ENCODE data around the gene DOCK2.
"Not testable (repeated sequence)": the region's sequence is repeated elsewhere in the genome, so short reads cannot be mapped to it uniquely, and the experiment has no call there.

DOCK2 gene

GRCh38 chr5:169826618-169827017 is 189.5 kb downstream of the DOCK2 start:
- ATAC-seq (no peak), DNase-seq (no peak)
- H3K27me3 Mint-ChIP-seq = no peaks in the 10 kb centered on the region
- peaks cover 38% of the 10 kb centered on the region for H3K36me3 Mint-ChIP-seq (ENCODE audit: low read depth)
- H3K4me3 Mint-ChIP-seq = no peak overlapping the region
- no peaks in the 10 kb centered on the region for H3K9me3 Mint-ChIP-seq
- peaks cover 19% of the 10 kb centered on the region for H3K4me1 Mint-ChIP-seq
- no peak overlapping the region for H3K27ac Mint-ChIP-seq

DNA sequence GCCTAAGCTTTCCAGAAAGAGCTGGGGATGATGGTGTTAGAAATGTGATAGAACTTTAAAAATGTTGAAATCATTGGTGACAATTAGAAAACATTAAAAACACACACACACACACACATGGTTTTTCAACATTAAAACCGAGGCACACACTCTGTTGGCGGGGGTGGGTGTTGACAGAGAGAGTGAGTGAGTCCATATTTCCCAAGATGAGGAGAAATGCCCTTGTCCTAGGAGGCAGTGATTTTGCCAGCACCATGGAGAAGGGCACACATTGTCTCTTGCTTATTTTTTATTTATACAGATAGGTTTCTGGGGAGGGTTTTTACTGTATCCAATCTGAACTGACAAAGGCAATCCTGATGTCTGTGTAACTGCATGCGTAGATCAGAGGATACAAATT is 190.7 kb downstream of the DOCK2 start:
- peaks cover 23% of the 10 kb centered on the region for H3K4me1 Mint-ChIP-seq
- no peak overlapping the region for H3K4me3 Mint-ChIP-seq
- H3K27me3 Mint-ChIP-seq = no peaks in the 10 kb centered on the region
- DNase-seq = no peak
- H3K27ac Mint-ChIP-seq = no peak overlapping the region
- peaks cover 36% of the 10 kb centered on the region for H3K36me3 Mint-ChIP-seq (ENCODE audit: low read depth)
- no peak for ATAC-seq
- no peaks in the 10 kb centered on the region for H3K9me3 Mint-ChIP-seq

GRCh38 chr5:169828385-169828784 is 191.3 kb downstream of the DOCK2 start:
- Mint-ChIP-seq H3K4me3 (no peak overlapping the region), H3K36me3 (ENCODE audit: low read depth) (peaks cover 34% of the 10 kb centered on the region), H3K9me3 (no peaks in the 10 kb centered on the region), H3K27me3 (no peaks in the 10 kb centered on the region), H3K4me1 (peaks cover 29% of the 10 kb centered on the region), H3K27ac (peak overlapping the region; percentile 28)
- ATAC-seq = peak; percentile 75
- DNase-seq = no peak

DNA sequence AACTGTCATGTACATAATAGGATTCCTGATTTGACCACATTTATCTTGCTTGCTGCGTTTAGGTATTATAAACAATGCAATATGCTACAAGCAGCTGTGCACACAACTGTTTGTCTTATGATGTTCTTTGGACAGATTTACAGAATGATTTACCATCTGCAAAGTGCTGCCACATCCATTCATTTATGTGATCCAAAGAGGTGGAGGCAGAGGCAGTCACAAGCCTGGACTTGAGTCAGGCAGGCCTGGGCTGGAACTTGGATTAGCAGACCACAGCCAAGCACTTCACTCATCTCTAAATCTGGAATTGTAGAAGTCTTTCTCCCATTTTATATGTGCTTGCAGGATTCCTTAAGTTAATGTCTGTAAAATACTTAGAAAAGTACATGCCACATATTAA is 194.3 kb downstream of the DOCK2 start:
- Mint-ChIP-seq H3K9me3 (peaks cover 4% of the 10 kb centered on the region), H3K27ac (no peak overlapping the region), H3K27me3 (no peaks in the 10 kb centered on the region), H3K4me1 (peaks cover 40% of the 10 kb centered on the region), H3K4me3 (no peak overlapping the region), H3K36me3 (ENCODE audit: low read depth) (peaks cover 30% of the 10 kb centered on the region)
- ATAC-seq (no peak), DNase-seq (no peak)

- Mint-ChIP-seq H3K4me3 (no peak overlapping the region), H3K9me3 (peaks cover 4% of the 10 kb centered on the region), H3K27ac (no peak overlapping the region), H3K4me1 (peaks cover 38% of the 10 kb centered on the region), H3K36me3 (ENCODE audit: low read depth) (peaks cover 29% of the 10 kb centered on the region), H3K27me3 (no peaks in the 10 kb centered on the region)
- ATAC-seq = no peak
- no peak for DNase-seq
Observed at GRCh38 chr5:169832304-169832703, 195.2 kb downstream of the DOCK2 start.

- DNase-seq (no peak), ATAC-seq (no peak)
- H3K4me3 Mint-ChIP-seq = no peak overlapping the region
- H3K27ac Mint-ChIP-seq = no peak overlapping the region
- H3K4me1 Mint-ChIP-seq = peaks cover 33% of the 10 kb centered on the region
- H3K36me3 Mint-ChIP-seq (ENCODE audit: low read depth) = peaks cover 31% of the 10 kb centered on the region
- no peaks in the 10 kb centered on the region for H3K27me3 Mint-ChIP-seq
- peaks cover 4% of the 10 kb centered on the region for H3K9me3 Mint-ChIP-seq
Observed at GRCh38 chr5:169832845-169833244, 195.8 kb downstream of the DOCK2 start.

GRCh38 chr5:169833681-169834292 is 196.7 kb downstream of the DOCK2 start:
- peaks cover 28% of the 10 kb centered on the region for H3K4me1 Mint-ChIP-seq

DNA sequence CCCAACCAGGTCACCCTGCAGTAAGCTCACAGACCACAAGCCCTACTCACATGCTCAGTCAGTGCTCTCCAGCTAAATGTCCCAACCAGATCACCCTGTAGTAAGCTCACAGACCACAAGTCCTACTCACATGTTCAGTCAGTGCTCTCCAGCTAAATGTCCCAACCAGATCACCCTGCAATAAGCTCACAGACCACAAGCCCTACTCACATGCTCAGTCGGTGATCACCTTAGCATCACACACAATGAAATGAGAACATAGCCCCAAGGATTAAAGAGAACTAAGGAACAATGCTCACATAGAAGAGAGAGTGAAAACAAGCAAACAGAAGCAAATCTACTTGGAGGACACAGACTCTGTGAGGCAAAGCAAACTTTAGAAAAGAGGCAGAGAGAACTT is 197.5 kb downstream of the DOCK2 start:
- not testable (repeated sequence) for H3K4me3 Mint-ChIP-seq, H3K9me3 Mint-ChIP-seq, DNase-seq, H3K27me3 Mint-ChIP-seq
- Mint-ChIP-seq H3K27ac (peak overlapping the region; percentile 36), H3K36me3 (ENCODE audit: low read depth) (peaks cover 29% of the 10 kb centered on the region), H3K4me1 (peaks cover 25% of the 10 kb centered on the region)
- peak; percentile 66 for ATAC-seq

More at GRCh38 chr5:169833681-169834292, 196.7 kb downstream of the DOCK2 start:
- ATAC-seq, H3K27me3 Mint-ChIP-seq, H3K4me3 Mint-ChIP-seq, H3K9me3 Mint-ChIP-seq, DNase-seq: not testable (repeated sequence)
- Mint-ChIP-seq H3K36me3 (ENCODE audit: low read depth) (peaks cover 29% of the 10 kb centered on the region), H3K27ac (peak overlapping the region; percentile 56)

GRCh38 chr5:169836835-169837536 is 199.9 kb downstream of the DOCK2 start:
- Mint-ChIP-seq H3K27me3 (no peaks in the 10 kb centered on the region), H3K36me3 (ENCODE audit: low read depth) (peaks cover 46% of the 10 kb centered on the region), H3K27ac (no peak overlapping the region), H3K9me3 (peaks cover 4% of the 10 kb centered on the region), H3K4me1 (peaks cover 25% of the 10 kb centered on the region), H3K4me3 (no peak overlapping the region)
- DNase-seq = no peak
- no peak for ATAC-seq

GRCh38 chr5:169837686-169838085 is 200.6 kb downstream of the DOCK2 start:
- peaks cover 4% of the 10 kb centered on the region for H3K9me3 Mint-ChIP-seq
- no peak for DNase-seq
- peaks cover 22% of the 10 kb centered on the region for H3K4me1 Mint-ChIP-seq
- no peak overlapping the region for H3K4me3 Mint-ChIP-seq
- no peak overlapping the region for H3K27ac Mint-ChIP-seq
- peaks cover 50% of the 10 kb centered on the region for H3K36me3 Mint-ChIP-seq (ENCODE audit: low read depth)
- no peaks in the 10 kb centered on the region for H3K27me3 Mint-ChIP-seq
- no peak for ATAC-seq

- no peaks in the 10 kb centered on the region for H3K27me3 Mint-ChIP-seq
- H3K36me3 Mint-ChIP-seq (ENCODE audit: low read depth) = peaks cover 52% of the 10 kb centered on the region
- peaks cover 13% of the 10 kb centered on the region for H3K4me1 Mint-ChIP-seq
- peaks cover 4% of the 10 kb centered on the region for H3K9me3 Mint-ChIP-seq
- ATAC-seq (no peak), DNase-seq (no peak)
- no peak overlapping the region for H3K27ac Mint-ChIP-seq
- no peak overlapping the region for H3K4me3 Mint-ChIP-seq
Observed at GRCh38 chr5:169838688-169839087, 201.6 kb downstream of the DOCK2 start.

GRCh38 chr5:169840405-169840804 is 203.3 kb downstream of the DOCK2 start:
- peaks cover 61% of the 10 kb centered on the region for H3K36me3 Mint-ChIP-seq (ENCODE audit: low read depth)
- H3K4me3 Mint-ChIP-seq = no peak overlapping the region
- H3K9me3 Mint-ChIP-seq = no peaks in the 10 kb centered on the region
- ATAC-seq = no peak
- peaks cover 9% of the 10 kb centered on the region for H3K4me1 Mint-ChIP-seq
- no peak overlapping the region for H3K27ac Mint-ChIP-seq
- no peaks in the 10 kb centered on the region for H3K27me3 Mint-ChIP-seq
- DNase-seq = no peak

- H3K4me1 Mint-ChIP-seq = peaks cover 8% of the 10 kb centered on the region
- peaks cover 77% of the 10 kb centered on the region for H3K36me3 Mint-ChIP-seq (ENCODE audit: low read depth)
- peaks cover 3% of the 10 kb centered on the region for H3K9me3 Mint-ChIP-seq
- H3K27ac Mint-ChIP-seq = no peak overlapping the region
- ATAC-seq (no peak), DNase-seq (no peak)
- H3K4me3 Mint-ChIP-seq = no peak overlapping the region
- H3K27me3 Mint-ChIP-seq = no peaks in the 10 kb centered on the region
Observed at GRCh38 chr5:169842699-169843098, 205.6 kb downstream of the DOCK2 start.

GRCh38 chr5:169847519-169847918 is 210.4 kb downstream of the DOCK2 start:
- Mint-ChIP-seq H3K4me3 (no peak overlapping the region), H3K27ac (no peak overlapping the region)

GRCh38 chr5:169848271-169848670 is 211.2 kb downstream of the DOCK2 start:
- Mint-ChIP-seq H3K9me3 (peaks cover 37% of the 10 kb centered on the region), H3K36me3 (ENCODE audit: low read depth) (peaks cover 88% of the 10 kb centered on the region), H3K4me3 (no peak overlapping the region)

More at GRCh38 chr5:169847519-169847918, 210.4 kb downstream of the DOCK2 start:
- Mint-ChIP-seq H3K36me3 (ENCODE audit: low read depth) (peaks cover 87% of the 10 kb centered on the region), H3K27me3 (no peaks in the 10 kb centered on the region), H3K9me3 (peaks cover 37% of the 10 kb centered on the region), H3K4me1 (peaks cover 3% of the 10 kb centered on the region)
- no peak for ATAC-seq
- DNase-seq = no peak

More at GRCh38 chr5:169848271-169848670, 211.2 kb downstream of the DOCK2 start:
- H3K27me3 Mint-ChIP-seq = no peaks in the 10 kb centered on the region
- DNase-seq = no peak
- no peak overlapping the region for H3K27ac Mint-ChIP-seq
- ATAC-seq = no peak
- peaks cover 9% of the 10 kb centered on the region for H3K4me1 Mint-ChIP-seq

Measured in activated naive CD8-positive, alpha-beta T cell treated with anti-CD3 and anti-CD28 coated beads, Interleukin-2, amount 50 U/mL, for 24 hours (primary cell).